IMR-90 (cell line): ENCODE measurements around the gene C14orf180.

Experiments used
- BHLHE40 ChIP-seq: fragments of 150-350 bp; IDR thresholded peaks from 2 replicates; pipeline ENCODE4 v1.6.1; 2016; ENCODE audit warnings: mild to moderate bottlenecking, low read depth, low read length
- CEBPB ChIP-seq: IDR thresholded peaks from 2 replicates; pipeline ENCODE4 v1.6.1; 2012; ENCODE audit warnings: low read depth, low read length, improper control_type of control experiment
- CHD1 ChIP-seq: IDR thresholded peaks from 2 replicates; pipeline ENCODE4 v1.6.1; 2012; ENCODE audit warnings: low read depth, low read length, improper control_type of control experiment
- FOS ChIP-seq: fragments of 150-350 bp; IDR thresholded peaks from 2 replicates; pipeline ENCODE4 v1.6.1; 2016; ENCODE audit warnings: low read depth, low read length
- MAFK ChIP-seq: IDR thresholded peaks from 2 replicates; pipeline ENCODE4 v1.6.1; 2012; ENCODE audit warnings: low read depth, low read length, improper control_type of control experiment
- MAZ ChIP-seq: IDR thresholded peaks from 2 replicates; pipeline ENCODE4 v1.6.1; 2012; ENCODE audit warnings: low read depth, mild to moderate bottlenecking, low read length, improper control_type of control experiment, moderate library complexity, borderline replicate concordance
- MXI1 ChIP-seq: IDR thresholded peaks from 2 replicates; pipeline ENCODE4 v1.6.1; 2012; ENCODE audit warnings: low read depth, mild to moderate bottlenecking, low read length, moderate library complexity, borderline replicate concordance
- POLR2A ChIP-seq: IDR thresholded peaks from 2 replicates; pipeline ENCODE4 v1.6.1; 2012; ENCODE audit warnings: mild to moderate bottlenecking, low read depth, low read length
- RAD21 ChIP-seq: IDR thresholded peaks from 2 replicates; pipeline ENCODE4 v1.6.1; 2012; ENCODE audit warnings: low read length, improper control_type of control experiment
- RFX5 ChIP-seq: IDR thresholded peaks from 2 replicates; pipeline ENCODE4 v1.8.0; 2012; ENCODE audit warnings: low read depth, mild to moderate bottlenecking, low read length, moderate library complexity
- SMC3 ChIP-seq: fragments of 150-350 bp; IDR thresholded peaks from 2 replicates; pipeline ENCODE4 v1.6.1; 2016; ENCODE audit warnings: low read depth, mild to moderate bottlenecking, antibody characterized with exemption, low read length, moderate library complexity
- TF ChIP-seq, protein P1 (sequence below): conservative IDR thresholded peaks from 2 replicates; pipeline ENCODE4 v1.5.1; 2012; ENCODE audit warnings: mild to moderate bottlenecking, low read depth, low read length, improper control_type of control experiment
- TF ChIP-seq, protein P2 (sequence below): fragments of 150-350 bp; IDR thresholded peaks from 2 replicates; pipeline ENCODE4 v1.6.1; 2017; ENCODE audit warnings: mild to moderate bottlenecking, antibody characterized with exemption, low read length, low read depth
- TF ChIP-seq, protein P3 (sequence below): fragments of 150-350 bp; IDR thresholded peaks from 2 replicates; pipeline ENCODE4 v1.6.1; 2016; ENCODE audit warnings: low read depth, mild to moderate bottlenecking, low read length, moderate library complexity, borderline replicate concordance

DNA sequence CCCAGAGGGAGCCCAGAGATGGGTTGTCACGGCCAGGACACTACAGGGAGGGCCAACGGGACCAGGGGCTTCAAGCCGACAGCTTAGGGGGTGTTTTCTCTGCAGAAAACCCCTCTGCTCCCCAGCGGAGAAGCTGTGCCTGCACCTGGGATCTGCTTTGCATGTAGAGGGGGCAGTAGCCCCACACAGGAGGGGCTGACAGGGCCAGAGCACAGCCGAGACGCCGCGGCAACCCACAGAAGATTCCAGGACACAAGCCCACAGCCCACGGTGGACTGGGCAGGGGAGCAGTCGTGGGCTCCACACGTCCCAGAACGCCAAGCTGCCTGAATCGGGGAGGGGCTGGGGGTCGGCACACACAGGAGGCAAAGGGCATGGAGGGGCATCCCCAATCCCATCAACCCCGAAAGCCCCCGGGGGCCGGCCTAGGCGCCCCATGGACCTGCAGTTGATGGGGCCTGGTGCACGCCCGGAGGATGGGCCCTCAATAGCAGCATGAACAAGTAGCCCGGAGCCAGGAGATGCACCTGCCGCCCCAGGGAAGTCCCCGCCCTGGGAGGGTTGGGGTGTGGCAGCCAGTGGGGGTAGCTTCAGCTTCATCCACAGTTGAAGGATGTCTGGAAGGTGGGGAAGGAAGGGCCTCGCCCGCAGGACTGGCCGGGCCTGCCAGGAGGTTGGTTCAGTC, 55.5 kb downstream of the C14orf180 start:
- TF ChIP-seq MXI1: no peak
- TF ChIP-seq POLR2A: no peak
- TF ChIP-seq, protein P1, sequence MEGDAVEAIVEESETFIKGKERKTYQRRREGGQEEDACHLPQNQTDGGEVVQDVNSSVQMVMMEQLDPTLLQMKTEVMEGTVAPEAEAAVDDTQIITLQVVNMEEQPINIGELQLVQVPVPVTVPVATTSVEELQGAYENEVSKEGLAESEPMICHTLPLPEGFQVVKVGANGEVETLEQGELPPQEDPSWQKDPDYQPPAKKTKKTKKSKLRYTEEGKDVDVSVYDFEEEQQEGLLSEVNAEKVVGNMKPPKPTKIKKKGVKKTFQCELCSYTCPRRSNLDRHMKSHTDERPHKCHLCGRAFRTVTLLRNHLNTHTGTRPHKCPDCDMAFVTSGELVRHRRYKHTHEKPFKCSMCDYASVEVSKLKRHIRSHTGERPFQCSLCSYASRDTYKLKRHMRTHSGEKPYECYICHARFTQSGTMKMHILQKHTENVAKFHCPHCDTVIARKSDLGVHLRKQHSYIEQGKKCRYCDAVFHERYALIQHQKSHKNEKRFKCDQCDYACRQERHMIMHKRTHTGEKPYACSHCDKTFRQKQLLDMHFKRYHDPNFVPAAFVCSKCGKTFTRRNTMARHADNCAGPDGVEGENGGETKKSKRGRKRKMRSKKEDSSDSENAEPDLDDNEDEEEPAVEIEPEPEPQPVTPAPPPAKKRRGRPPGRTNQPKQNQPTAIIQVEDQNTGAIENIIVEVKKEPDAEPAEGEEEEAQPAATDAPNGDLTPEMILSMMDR: no peak
- TF ChIP-seq, protein P2, sequence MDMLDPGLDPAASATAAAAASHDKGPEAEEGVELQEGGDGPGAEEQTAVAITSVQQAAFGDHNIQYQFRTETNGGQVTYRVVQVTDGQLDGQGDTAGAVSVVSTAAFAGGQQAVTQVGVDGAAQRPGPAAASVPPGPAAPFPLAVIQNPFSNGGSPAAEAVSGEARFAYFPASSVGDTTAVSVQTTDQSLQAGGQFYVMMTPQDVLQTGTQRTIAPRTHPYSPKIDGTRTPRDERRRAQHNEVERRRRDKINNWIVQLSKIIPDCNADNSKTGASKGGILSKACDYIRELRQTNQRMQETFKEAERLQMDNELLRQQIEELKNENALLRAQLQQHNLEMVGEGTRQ: no peak
- no peak for TF ChIP-seq MAFK
- TF ChIP-seq CEBPB: no peak
- TF ChIP-seq BHLHE40: no peak
- TF ChIP-seq CHD1: no peak
- TF ChIP-seq MAZ: no peak
- no peak for TF ChIP-seq FOS
- TF ChIP-seq RAD21: no peak
- no peak for TF ChIP-seq SMC3
- TF ChIP-seq, protein P3, sequence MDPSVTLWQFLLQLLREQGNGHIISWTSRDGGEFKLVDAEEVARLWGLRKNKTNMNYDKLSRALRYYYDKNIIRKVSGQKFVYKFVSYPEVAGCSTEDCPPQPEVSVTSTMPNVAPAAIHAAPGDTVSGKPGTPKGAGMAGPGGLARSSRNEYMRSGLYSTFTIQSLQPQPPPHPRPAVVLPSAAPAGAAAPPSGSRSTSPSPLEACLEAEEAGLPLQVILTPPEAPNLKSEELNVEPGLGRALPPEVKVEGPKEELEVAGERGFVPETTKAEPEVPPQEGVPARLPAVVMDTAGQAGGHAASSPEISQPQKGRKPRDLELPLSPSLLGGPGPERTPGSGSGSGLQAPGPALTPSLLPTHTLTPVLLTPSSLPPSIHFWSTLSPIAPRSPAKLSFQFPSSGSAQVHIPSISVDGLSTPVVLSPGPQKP: no peak
- TF ChIP-seq RFX5: no peak
